ENCODE data around the gene PLD2.
"Not testable (repeated sequence)": the region's sequence is repeated elsewhere in the genome, so short reads cannot be mapped to it uniquely, and the experiment has no call there.

PLD2 gene

GRCh38 chr17:4858068-4858881 is 51.3 kb downstream of the PLD2 start:
- no peak for DNase-seq

- no peak for DNase-seq
Observed at GRCh38 chr17:4858882-4859260, 51.9 kb downstream of the PLD2 start.

DNA sequence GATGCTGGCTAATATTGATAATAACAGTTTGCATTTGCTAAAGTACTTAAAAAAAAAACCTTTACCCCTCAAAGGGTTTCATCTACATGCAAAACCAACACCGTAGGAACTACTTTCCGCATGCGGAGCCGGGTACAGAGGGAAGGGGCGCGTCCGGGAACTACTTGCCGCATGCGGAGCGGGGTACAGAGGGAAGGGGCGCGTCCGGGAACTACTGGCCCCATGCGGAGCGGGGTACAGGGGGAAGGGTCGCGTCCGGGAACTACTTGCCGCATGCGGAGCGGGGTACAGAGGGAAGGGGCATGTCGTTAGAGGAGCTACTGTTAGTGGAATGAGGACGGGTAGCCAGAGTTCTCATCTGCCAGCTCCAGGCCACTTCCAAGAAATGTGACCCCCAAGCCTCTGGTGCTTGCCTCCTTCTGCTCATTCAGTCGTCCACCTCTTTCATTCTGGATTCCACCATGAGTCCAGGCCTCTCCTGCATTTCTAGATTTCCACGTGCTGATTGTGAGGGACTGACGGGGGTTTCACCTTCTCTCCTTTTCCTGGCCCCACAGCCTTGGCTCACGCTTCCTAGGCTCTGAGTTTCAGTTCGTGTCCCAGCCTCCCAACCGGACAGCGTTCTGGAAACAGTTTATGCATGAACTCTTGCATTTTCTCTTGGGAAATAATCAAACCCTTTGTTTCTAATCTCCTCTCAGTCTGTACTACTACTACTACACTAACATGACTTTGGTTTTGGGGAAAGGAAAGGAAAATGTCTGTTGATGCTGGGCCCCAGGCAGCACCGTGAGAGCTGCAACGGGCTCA is 53.1 kb downstream of the PLD2 start:
- DNase-seq = no peak

DNA sequence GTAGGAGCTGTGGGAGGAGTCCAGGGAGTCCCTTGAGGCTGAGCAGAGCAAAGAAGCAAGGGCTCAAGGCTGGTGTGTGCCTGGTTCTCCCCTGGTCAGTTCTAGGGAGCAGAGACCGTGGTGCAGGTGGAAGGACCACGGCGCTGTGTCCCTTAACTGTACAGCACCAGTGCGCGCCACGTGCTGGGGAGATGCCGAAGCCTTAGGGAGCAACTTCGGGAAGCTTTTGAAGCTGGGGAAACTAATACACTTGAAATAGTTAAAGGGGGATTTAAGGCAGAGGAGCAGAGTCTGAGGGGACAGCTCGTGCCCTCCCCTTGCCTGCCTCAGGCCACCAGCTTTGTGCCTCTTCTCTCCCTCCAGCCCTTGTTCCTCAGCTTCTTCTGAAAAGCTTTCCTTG is 53.7 kb downstream of the PLD2 start:
- no peak for DNase-seq

- DNase-seq = no peak
Observed at GRCh38 chr17:4861052-4861451, 54.1 kb downstream of the PLD2 start.

DNA sequence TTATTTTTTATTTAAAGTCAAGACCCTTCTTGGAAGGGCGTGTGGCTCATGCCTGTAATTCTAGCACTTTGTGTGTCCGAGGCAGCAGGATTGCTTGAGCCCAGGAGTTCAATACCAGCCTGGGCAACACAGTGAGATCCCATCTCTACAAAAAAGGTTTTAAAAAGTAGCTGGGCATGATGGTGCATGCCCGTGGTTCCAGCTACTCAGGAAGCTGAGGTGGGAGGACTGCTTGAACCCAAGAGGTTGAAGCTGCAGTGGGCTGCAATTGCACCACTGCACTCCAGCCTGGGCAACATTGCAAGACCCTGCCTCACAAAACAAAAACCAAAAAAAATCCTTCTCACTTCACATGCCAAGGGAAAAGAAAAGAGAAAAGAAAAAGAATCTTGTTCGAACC is 55.8 kb downstream of the PLD2 start:
- DNase-seq = no peak

- DNase-seq = no peak
Observed at GRCh38 chr17:4863321-4863720, 56.4 kb downstream of the PLD2 start.

DNA sequence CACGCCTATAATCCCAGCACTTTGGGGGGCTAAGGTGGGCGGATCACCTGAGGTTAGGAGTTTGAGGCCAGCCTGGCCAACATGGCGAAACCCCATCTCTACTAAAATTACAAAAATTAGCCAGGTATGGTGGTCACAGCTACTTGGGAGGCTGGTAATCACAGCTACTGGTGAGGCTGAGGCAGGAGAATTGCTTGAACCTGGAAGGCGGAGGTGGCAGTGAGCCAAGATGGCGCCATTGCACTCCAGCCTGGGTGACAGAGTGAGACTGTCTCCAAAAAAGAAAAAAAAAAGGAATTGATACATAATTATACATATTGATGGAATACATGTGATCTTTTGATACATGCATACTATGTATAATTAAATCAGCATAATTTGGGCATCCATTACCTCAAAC is 60.6 kb downstream of the PLD2 start:
- DNase-seq = not testable (repeated sequence)

- DNase-seq = not testable (repeated sequence)
Observed at GRCh38 chr17:4869058-4869998, 62.4 kb downstream of the PLD2 start.

DNA sequence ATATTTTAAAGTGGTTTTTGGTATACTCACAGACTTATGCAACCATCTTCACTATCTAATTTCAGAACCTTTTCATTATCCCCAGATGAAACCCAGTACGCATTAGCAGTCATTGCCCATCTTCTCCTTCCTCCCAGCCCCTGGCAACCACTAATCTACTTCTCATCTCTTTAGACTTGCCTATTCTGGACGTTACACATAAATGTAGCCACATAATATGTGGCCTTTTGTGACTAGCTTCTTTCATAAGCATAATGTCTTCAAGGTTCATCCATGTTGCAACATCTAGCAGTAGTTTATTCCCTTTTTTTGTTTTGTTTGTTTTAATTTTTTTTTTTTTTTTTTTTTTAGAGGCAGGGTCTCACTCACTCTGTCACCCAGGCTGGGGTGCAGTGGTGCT is 63.9 kb downstream of the PLD2 start:
- no peak for DNase-seq

GRCh38 chr17:4872786-4873185 is 65.8 kb downstream of the PLD2 start:
- no peak for DNase-seq
